Measurements from ENCODE around the gene SLC18A2.
"Not testable (repeated sequence)": the region's sequence is repeated elsewhere in the genome, so short reads cannot be mapped to it uniquely, and the experiment has no call there.

SLC18A2 gene

DNA sequence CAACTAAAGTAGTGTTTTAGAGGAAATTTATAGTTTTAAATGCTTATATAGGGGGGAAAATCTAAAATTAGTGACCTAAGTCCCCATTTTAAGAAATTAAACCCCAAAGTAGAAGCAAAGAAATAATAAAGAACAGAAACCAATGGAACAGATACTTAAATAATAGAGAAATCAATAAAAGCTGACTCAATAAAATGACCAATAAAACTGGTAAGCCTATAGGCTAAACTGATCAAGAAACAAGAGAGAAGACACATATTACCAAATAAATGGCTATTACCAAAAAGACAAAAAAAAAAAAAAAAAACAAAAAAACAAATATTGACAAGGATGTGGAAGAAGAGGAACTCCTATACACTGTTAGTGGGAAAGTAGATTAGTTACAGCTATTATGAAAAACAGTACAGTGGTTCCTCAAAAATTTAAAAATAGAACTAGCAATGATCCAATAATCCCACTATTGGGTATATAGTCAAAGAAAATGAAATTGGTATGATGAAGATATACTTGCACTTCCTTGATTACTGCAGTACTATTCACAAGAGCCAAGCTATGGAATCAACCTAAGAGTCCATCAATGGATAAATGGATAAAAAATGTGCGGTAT, 53.2 kb downstream of the SLC18A2 start:
- H3K36me3 ChIP-seq (ENCODE audit: control insufficient read depth, insufficient read depth, low read length) = no peaks in the 10 kb centered on the region
- no peak for TF ChIP-seq CTCF (IDR thresholded peaks at IDR 0.05; ENCODE audit: insufficient read depth, low read length, poor library complexity, severe bottlenecking)
- H3K4me3 ChIP-seq (replicated peaks; ENCODE audit: low read depth, low read length) = no peak overlapping the region
- DNase-seq (ENCODE audit: extremely low read depth, insufficient read length) = no peak
- H3K27me3 ChIP-seq (replicated peaks; ENCODE audit: control insufficient read depth, insufficient read depth, low read length) = no peaks in the 10 kb centered on the region

- no peaks in the 10 kb centered on the region for H3K27me3 ChIP-seq (replicated peaks; ENCODE audit: control insufficient read depth, insufficient read depth, low read length)
- no peak for DNase-seq (ENCODE audit: extremely low read depth, insufficient read length)
- H3K4me3 ChIP-seq (replicated peaks; ENCODE audit: low read depth, low read length) = no peak overlapping the region
- TF ChIP-seq CTCF (IDR thresholded peaks at IDR 0.05; ENCODE audit: insufficient read depth, low read length, poor library complexity, severe bottlenecking) = no peak
- H3K36me3 ChIP-seq (ENCODE audit: control insufficient read depth, insufficient read depth, low read length) = no peaks in the 10 kb centered on the region
Measured at GRCh38 chr10:117294735-117295134, 53.8 kb downstream of the SLC18A2 start.

- H3K27me3 ChIP-seq (replicated peaks; ENCODE audit: control insufficient read depth, insufficient read depth, low read length) = no peaks in the 10 kb centered on the region
- no peak overlapping the region for H3K4me3 ChIP-seq (replicated peaks; ENCODE audit: low read depth, low read length)
- no peaks in the 10 kb centered on the region for H3K36me3 ChIP-seq (ENCODE audit: control insufficient read depth, insufficient read depth, low read length)
- DNase-seq (ENCODE audit: extremely low read depth, insufficient read length) = no peak
- no peak for TF ChIP-seq CTCF (IDR thresholded peaks at IDR 0.05; ENCODE audit: insufficient read depth, low read length, poor library complexity, severe bottlenecking)
Measured at GRCh38 chr10:117298219-117298618, 57.3 kb downstream of the SLC18A2 start.

DNA sequence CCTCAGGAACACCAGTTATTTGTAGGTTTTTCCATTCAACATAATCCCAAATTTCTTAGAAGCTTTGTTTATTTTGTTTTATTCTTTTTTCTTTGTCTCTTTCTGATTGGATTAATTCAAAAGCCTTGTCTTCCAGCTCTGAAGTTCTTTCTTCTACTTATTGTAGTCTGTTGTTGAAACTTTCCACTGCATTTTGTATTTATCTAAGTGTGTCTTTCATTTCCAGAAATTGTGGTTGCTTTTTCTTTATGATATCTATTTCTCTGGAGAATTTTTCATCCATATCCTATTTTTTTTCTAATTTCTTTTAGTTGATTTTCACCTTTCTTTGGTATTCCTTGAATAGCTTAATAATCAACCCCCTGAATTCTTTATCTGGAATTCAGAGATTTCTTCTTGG, 58.5 kb downstream of the SLC18A2 start:
- TF ChIP-seq CTCF (IDR thresholded peaks at IDR 0.05; ENCODE audit: insufficient read depth, low read length, poor library complexity, severe bottlenecking) = no peak
- Histone ChIP-seq H3K36me3 (ENCODE audit: control insufficient read depth, insufficient read depth, low read length) (no peaks in the 10 kb centered on the region), H3K4me3 (replicated peaks; ENCODE audit: low read depth, low read length) (no peak overlapping the region), H3K27me3 (replicated peaks; ENCODE audit: control insufficient read depth, insufficient read depth, low read length) (no peaks in the 10 kb centered on the region)
- DNase-seq (ENCODE audit: extremely low read depth, insufficient read length) = no peak

- DNase-seq (ENCODE audit: extremely low read depth, insufficient read length) = no peak
- Histone ChIP-seq H3K27me3 (replicated peaks; ENCODE audit: control insufficient read depth, insufficient read depth, low read length) (no peaks in the 10 kb centered on the region), H3K4me3 (replicated peaks; ENCODE audit: low read depth, low read length) (no peak overlapping the region), H3K36me3 (ENCODE audit: control insufficient read depth, insufficient read depth, low read length) (no peaks in the 10 kb centered on the region)
- TF ChIP-seq CTCF (IDR thresholded peaks at IDR 0.05; ENCODE audit: insufficient read depth, low read length, poor library complexity, severe bottlenecking) = no peak
Measured at GRCh38 chr10:117300671-117301070, 59.8 kb downstream of the SLC18A2 start.

DNA sequence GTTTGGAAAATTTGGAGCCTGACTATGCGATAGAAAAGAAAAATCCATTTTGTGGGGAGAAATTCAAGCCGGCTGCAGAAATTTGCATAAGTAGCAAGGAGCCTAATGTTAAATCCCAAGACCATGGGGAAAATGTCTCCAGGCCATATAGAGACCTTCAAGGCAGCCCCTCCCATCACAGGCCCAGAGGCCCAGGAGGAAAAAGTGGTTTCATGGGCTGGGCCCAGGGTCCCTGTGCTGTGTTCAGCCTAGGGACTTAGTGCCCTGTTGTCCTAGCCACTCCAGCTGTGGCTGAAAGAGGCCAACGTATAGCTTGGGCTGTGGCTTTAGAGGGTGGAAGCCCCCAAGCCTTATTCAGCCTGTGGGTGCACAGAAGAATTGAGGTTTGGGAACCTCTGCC, 62.5 kb downstream of the SLC18A2 start:
- DNase-seq (ENCODE audit: extremely low read depth, insufficient read length); H3K36me3 ChIP-seq (ENCODE audit: control insufficient read depth, insufficient read depth, low read length); H3K4me3 ChIP-seq (replicated peaks; ENCODE audit: low read depth, low read length); H3K27me3 ChIP-seq (replicated peaks; ENCODE audit: control insufficient read depth, insufficient read depth, low read length): not testable (repeated sequence)
